ENCODE measurements around the gene THG1L. TPM values are rescaled to one million over a fixed set of nuclear protein-coding genes. Genes with fewer than 3 reads are reported as not detected.

The THG1L gene
- total RNA-seq, 1 donor from 2014 or later = 25.6 TPM

DNA sequence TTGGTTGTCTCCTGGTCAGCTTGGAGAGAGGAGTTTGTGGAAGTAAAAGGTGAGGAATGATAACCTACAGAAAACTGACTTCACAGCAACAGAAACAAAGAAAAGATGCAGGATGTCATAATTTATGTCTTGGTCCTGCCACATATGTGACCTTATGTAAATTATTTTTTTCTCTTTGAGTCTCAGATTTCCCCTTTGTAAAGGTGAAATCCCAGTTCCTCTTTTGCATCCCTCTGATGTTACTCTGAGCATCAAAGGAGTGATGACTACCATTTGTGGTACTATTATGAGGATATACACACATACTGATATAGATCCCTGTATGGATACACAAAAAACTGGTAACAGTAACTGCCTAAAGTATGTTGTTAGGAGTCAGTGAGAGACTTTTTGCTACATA is 1.4 kb upstream of the THG1L start:
- POLR2A ChIA-PET = interaction anchor here (0.8 to 3.0 kb wide), 9 partner anchors 11 to 1443 kb away, joined by 3 to 22 read pairs (median 7); partner anchors contain the start of gene LSM11
- CTCF ChIA-PET = interaction anchor here (2.5 kb wide), 1 partner anchor 14 kb away, joined by 15 read pairs; the partner anchor contains the start of gene LSM11
- Mint-ChIP-seq H3K27me3 (no peaks in the 10 kb centered on the region), H3K27ac (peak overlapping the region; percentile 99), H3K4me3 (peak overlapping the region; percentile 98), H3K9me3 (peaks cover 2% of the 10 kb centered on the region), H3K36me3 (ENCODE audit: low read depth) (peaks cover 27% of the 10 kb centered on the region), H3K4me1 (peaks cover 61% of the 10 kb centered on the region)
- TF ChIP-seq, protein P1, sequence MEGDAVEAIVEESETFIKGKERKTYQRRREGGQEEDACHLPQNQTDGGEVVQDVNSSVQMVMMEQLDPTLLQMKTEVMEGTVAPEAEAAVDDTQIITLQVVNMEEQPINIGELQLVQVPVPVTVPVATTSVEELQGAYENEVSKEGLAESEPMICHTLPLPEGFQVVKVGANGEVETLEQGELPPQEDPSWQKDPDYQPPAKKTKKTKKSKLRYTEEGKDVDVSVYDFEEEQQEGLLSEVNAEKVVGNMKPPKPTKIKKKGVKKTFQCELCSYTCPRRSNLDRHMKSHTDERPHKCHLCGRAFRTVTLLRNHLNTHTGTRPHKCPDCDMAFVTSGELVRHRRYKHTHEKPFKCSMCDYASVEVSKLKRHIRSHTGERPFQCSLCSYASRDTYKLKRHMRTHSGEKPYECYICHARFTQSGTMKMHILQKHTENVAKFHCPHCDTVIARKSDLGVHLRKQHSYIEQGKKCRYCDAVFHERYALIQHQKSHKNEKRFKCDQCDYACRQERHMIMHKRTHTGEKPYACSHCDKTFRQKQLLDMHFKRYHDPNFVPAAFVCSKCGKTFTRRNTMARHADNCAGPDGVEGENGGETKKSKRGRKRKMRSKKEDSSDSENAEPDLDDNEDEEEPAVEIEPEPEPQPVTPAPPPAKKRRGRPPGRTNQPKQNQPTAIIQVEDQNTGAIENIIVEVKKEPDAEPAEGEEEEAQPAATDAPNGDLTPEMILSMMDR (IDR thresholded peaks at IDR 0.05) = no peak
- intact Hi-C loops (cut with micrococcal nuclease) = loop anchor here (2.0 to 5.0 kb wide), 6 partner anchors 159 to 1082 kb away; no protein-coding TSS in a partner anchor
- ATAC-seq (ENCODE audit: low read depth) (peak; percentile 69), DNase-seq (no peak)

DNA sequence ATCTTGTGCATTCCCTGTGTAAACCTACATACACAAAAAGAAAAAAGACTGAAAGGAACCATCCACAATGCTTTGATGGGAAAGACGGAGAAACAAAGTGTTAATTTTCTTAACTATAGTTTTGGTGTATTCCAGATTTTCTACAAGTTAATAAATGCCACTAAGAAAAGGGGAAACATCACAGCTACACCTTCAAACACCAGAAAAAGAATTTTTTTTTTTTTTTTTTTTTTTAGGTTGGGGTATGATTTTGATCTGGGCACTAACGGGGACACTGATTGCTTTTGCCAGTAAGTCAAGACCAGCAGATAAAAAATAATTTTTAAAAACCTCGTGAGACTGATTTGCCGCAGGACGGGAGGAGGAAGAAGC is 334 bp upstream of the THG1L start:
- peaks cover 51% of the 10 kb centered on the region for H3K4me1 Mint-ChIP-seq
- DNase-seq = no peak
- no peaks in the 10 kb centered on the region for H3K27me3 Mint-ChIP-seq
- TF ChIP-seq, protein P1 (IDR thresholded peaks at IDR 0.05) = no peak
- ChIA-PET POLR2A (interaction anchor here (0.5 to 3.0 kb wide), 23 partner anchors 11 to 1478 kb away, joined by 3 to 22 read pairs (median 4); partner anchors contain the start of genes ADAM19, CLINT1, LSM11 and MED7), CTCF (interaction anchor here (2.0 to 2.5 kb wide), 2 partner anchors 12 to 13 kb away, joined by 7 to 15 read pairs; partner anchors contain the start of gene LSM11)
- peaks cover 35% of the 10 kb centered on the region for H3K36me3 Mint-ChIP-seq (ENCODE audit: low read depth)
- ATAC-seq (ENCODE audit: low read depth) = no peak
- intact Hi-C loops (cut with micrococcal nuclease) = loop anchor here (1.0 to 5.0 kb wide), 10 partner anchors 12 to 1081 kb away; partner anchors contain the start of gene LSM11
- peaks cover 2% of the 10 kb centered on the region for H3K9me3 Mint-ChIP-seq
- H3K4me3 Mint-ChIP-seq = peak overlapping the region; percentile 98
- H3K27ac Mint-ChIP-seq = peak overlapping the region; percentile 99

DNA sequence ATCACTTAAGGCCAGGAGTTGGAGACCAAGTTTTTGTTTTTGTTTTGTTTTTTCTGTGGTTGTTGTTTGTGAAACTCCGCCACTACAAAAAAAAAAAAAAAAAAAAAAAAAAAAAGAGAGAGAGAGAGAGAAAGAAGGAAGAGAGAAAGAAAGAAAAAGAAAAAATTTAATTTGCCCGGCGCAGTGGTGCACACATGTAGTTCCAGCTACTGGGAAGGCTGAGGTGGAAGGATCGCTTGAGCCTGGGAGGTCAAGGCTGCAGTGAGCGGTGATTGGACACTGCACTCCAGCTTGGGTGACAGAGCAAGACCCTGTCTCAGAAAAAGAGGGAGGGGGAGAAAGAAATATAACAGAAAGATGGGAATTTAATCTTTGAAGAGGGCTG is 902 bp downstream of the THG1L start:
- Mint-ChIP-seq H3K4me1 (peaks cover 43% of the 10 kb centered on the region), H3K27me3 (no peaks in the 10 kb centered on the region), H3K27ac (peak overlapping the region; percentile 99), H3K36me3 (ENCODE audit: low read depth) (peaks cover 39% of the 10 kb centered on the region), H3K4me3 (peak overlapping the region; percentile 98), H3K9me3 (no peaks in the 10 kb centered on the region)
- ChIA-PET POLR2A (interaction anchor here (0.7 to 3.0 kb wide), 13 partner anchors 10 to 589 kb away, joined by 3 to 22 read pairs (median 5); partner anchors contain the start of genes LSM11 and MED7), CTCF (interaction anchor here (2.0 to 2.5 kb wide), 2 partner anchors 11 to 14 kb away, joined by 7 to 15 read pairs; partner anchors contain the start of gene LSM11)
- TF ChIP-seq, protein P1 (IDR thresholded peaks at IDR 0.05) = no peak
- no peak for DNase-seq
- ATAC-seq (ENCODE audit: low read depth) = no peak
- intact Hi-C loops (cut with micrococcal nuclease) = loop anchor here (5.0 kb wide), 2 partner anchors 560 to 1080 kb away; no protein-coding TSS in a partner anchor

DNA sequence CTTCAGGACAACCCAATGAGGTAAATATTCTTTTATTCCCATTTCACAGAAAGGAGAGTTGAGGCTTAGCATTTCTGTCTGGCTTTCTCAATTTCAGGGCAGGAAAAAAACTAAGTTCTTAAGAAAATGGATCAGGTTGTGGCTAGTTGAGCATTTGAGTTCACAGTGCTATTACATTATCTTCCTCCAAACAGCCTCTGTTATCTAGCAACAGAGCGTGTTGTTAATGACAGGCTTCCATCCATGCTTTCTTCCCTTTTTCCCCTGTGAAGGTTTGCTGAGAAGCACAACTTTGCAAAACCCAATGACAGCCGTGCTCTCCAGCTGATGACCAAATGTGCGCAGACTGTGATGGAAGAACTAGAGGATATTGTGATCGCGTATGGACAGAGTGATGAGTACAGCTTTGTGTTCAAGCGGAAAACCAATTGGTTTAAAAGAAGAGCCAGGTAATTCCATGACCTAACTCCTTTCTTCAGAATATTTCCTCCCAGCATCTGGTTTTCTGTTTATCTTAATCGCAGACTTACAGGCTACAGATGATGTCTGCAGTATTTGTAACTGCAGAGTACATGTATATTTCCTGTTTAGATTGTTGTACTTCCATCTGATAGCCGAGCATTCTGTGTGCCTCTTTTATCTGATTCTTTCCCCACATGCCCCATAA is 1.5 kb downstream of the THG1L start:
- CTCF ChIA-PET = interaction anchor here (2.0 kb wide), 1 partner anchor 14 kb away, joined by 7 read pairs; no protein-coding TSS in a partner anchor
- no peaks in the 10 kb centered on the region for H3K9me3 Mint-ChIP-seq
- intact Hi-C loops (cut with micrococcal nuclease) = loop anchor here (5.0 kb wide), 2 partner anchors 560 to 1080 kb away; no protein-coding TSS in a partner anchor
- no peaks in the 10 kb centered on the region for H3K27me3 Mint-ChIP-seq
- POLR2A ChIA-PET = interaction anchor here (0.7 to 0.9 kb wide), 2 partner anchors 14 to 134 kb away, joined by 3 read pairs; no protein-coding TSS in a partner anchor
- TF ChIP-seq, protein P1 (IDR thresholded peaks at IDR 0.05) = no peak
- ATAC-seq (ENCODE audit: low read depth) (no peak), DNase-seq (no peak)
- H3K4me3 Mint-ChIP-seq = peak overlapping the region; percentile 21
- H3K27ac Mint-ChIP-seq = no peak overlapping the region
- H3K36me3 Mint-ChIP-seq (ENCODE audit: low read depth) = peaks cover 45% of the 10 kb centered on the region
- peaks cover 38% of the 10 kb centered on the region for H3K4me1 Mint-ChIP-seq

DNA sequence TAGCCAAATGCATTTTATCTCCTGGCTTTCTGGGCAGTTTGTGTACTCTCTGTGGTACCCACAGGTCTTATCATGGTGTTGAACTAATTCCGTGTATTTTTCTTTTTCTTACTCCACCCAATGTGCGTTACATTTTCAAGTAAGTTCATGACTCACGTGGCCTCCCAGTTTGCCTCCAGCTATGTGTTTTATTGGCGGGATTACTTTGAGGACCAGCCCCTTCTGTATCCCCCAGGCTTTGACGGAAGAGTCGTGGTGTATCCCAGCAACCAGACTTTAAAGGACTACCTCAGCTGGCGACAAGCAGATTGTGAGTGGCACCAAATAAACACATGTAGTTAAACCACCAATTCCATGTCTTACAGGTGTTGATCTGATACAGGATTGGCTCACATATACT is 3.2 kb downstream of the THG1L start:
- POLR2A ChIA-PET = no interaction called here
- Mint-ChIP-seq H3K9me3 (no peaks in the 10 kb centered on the region), H3K4me1 (peaks cover 29% of the 10 kb centered on the region), H3K36me3 (ENCODE audit: low read depth) (peaks cover 55% of the 10 kb centered on the region), H3K27me3 (no peaks in the 10 kb centered on the region), H3K4me3 (no peak overlapping the region), H3K27ac (no peak overlapping the region)
- DNase-seq = no peak
- TF ChIP-seq, protein P1 (IDR thresholded peaks at IDR 0.05) = no peak
- no peak for ATAC-seq (ENCODE audit: low read depth)
- CTCF ChIA-PET = no interaction called here
- intact Hi-C loops (cut with micrococcal nuclease) = loop anchor here (2.0 to 5.0 kb wide), 3 partner anchors 226 to 1078 kb away; no protein-coding TSS in a partner anchor

All from activated B cell treated with CpG ODN at 0.5 μM for 24 hours (primary cell).